ENCODE results near the gene EEFSEC.

The EEFSEC gene

GRCh38 chr3:128280481-128281052 is 127.3 kb downstream of the EEFSEC start:
- TF ChIP-seq, protein P1, sequence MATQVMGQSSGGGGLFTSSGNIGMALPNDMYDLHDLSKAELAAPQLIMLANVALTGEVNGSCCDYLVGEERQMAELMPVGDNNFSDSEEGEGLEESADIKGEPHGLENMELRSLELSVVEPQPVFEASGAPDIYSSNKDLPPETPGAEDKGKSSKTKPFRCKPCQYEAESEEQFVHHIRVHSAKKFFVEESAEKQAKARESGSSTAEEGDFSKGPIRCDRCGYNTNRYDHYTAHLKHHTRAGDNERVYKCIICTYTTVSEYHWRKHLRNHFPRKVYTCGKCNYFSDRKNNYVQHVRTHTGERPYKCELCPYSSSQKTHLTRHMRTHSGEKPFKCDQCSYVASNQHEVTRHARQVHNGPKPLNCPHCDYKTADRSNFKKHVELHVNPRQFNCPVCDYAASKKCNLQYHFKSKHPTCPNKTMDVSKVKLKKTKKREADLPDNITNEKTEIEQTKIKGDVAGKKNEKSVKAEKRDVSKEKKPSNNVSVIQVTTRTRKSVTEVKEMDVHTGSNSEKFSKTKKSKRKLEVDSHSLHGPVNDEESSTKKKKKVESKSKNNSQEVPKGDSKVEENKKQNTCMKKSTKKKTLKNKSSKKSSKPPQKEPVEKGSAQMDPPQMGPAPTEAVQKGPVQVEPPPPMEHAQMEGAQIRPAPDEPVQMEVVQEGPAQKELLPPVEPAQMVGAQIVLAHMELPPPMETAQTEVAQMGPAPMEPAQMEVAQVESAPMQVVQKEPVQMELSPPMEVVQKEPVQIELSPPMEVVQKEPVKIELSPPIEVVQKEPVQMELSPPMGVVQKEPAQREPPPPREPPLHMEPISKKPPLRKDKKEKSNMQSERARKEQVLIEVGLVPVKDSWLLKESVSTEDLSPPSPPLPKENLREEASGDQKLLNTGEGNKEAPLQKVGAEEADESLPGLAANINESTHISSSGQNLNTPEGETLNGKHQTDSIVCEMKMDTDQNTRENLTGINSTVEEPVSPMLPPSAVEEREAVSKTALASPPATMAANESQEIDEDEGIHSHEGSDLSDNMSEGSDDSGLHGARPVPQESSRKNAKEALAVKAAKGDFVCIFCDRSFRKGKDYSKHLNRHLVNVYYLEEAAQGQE (IDR thresholded peaks at IDR 0.05; ENCODE audit: insufficient replicate concordance, low read depth) = no peak
- TF ChIP-seq, protein P2, sequence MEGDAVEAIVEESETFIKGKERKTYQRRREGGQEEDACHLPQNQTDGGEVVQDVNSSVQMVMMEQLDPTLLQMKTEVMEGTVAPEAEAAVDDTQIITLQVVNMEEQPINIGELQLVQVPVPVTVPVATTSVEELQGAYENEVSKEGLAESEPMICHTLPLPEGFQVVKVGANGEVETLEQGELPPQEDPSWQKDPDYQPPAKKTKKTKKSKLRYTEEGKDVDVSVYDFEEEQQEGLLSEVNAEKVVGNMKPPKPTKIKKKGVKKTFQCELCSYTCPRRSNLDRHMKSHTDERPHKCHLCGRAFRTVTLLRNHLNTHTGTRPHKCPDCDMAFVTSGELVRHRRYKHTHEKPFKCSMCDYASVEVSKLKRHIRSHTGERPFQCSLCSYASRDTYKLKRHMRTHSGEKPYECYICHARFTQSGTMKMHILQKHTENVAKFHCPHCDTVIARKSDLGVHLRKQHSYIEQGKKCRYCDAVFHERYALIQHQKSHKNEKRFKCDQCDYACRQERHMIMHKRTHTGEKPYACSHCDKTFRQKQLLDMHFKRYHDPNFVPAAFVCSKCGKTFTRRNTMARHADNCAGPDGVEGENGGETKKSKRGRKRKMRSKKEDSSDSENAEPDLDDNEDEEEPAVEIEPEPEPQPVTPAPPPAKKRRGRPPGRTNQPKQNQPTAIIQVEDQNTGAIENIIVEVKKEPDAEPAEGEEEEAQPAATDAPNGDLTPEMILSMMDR (IDR thresholded peaks at IDR 0.05; ENCODE audit: insufficient read depth, low read length) = no peak
- TF ChIP-seq POLR2AphosphoS5 (IDR thresholded peaks at IDR 0.05; ENCODE audit: low read depth) = no peak
- no peak for TF ChIP-seq GABPA (IDR thresholded peaks at IDR 0.05; ENCODE audit: low read depth)
- TF ChIP-seq SPI1 (IDR thresholded peaks at IDR 0.05; ENCODE audit: borderline replicate concordance, low read depth) = no peak
- Histone ChIP-seq H3K27ac (replicated peaks) (no peak overlapping the region), H3K4me3 (replicated peaks; ENCODE audit: insufficient read depth, low read length) (no peak overlapping the region), H3K27me3 (ENCODE audit: insufficient read depth, poor library complexity, severe bottlenecking) (no peaks in the 10 kb centered on the region)
- DNase-seq (ENCODE audit: low read depth in 1 of 2, low spot score in 1 of 2) = no peak

GRCh38 chr3:128281056-128281455 is 127.8 kb downstream of the EEFSEC start:
- Histone ChIP-seq H3K27me3 (ENCODE audit: insufficient read depth, poor library complexity, severe bottlenecking) (no peaks in the 10 kb centered on the region), H3K27ac (replicated peaks) (no peak overlapping the region), H3K4me3 (replicated peaks; ENCODE audit: insufficient read depth, low read length) (no peak overlapping the region)
- DNase-seq (ENCODE audit: low read depth in 1 of 2, low spot score in 1 of 2) = no peak
- TF ChIP-seq, protein P2 (IDR thresholded peaks at IDR 0.05; ENCODE audit: insufficient read depth, low read length) = no peak
- no peak for TF ChIP-seq SPI1 (IDR thresholded peaks at IDR 0.05; ENCODE audit: borderline replicate concordance, low read depth)
- TF ChIP-seq GABPA (IDR thresholded peaks at IDR 0.05; ENCODE audit: low read depth) = no peak
- TF ChIP-seq, protein P1 (IDR thresholded peaks at IDR 0.05; ENCODE audit: insufficient replicate concordance, low read depth) = no peak
- TF ChIP-seq POLR2AphosphoS5 (IDR thresholded peaks at IDR 0.05; ENCODE audit: low read depth) = no peak

- no peak for DNase-seq (ENCODE audit: low read depth in 1 of 2, low spot score in 1 of 2)
- Histone ChIP-seq H3K27me3 (ENCODE audit: insufficient read depth, poor library complexity, severe bottlenecking) (no peaks in the 10 kb centered on the region), H3K4me3 (replicated peaks; ENCODE audit: insufficient read depth, low read length) (no peak overlapping the region), H3K27ac (replicated peaks) (no peak overlapping the region)
- TF ChIP-seq, protein P1 (IDR thresholded peaks at IDR 0.05; ENCODE audit: insufficient replicate concordance, low read depth) = no peak
- TF ChIP-seq GABPA (IDR thresholded peaks at IDR 0.05; ENCODE audit: low read depth) (no peak), SPI1 (IDR thresholded peaks at IDR 0.05; ENCODE audit: borderline replicate concordance, low read depth) (no peak), POLR2AphosphoS5 (IDR thresholded peaks at IDR 0.05; ENCODE audit: low read depth) (no peak)
- TF ChIP-seq, protein P2 (IDR thresholded peaks at IDR 0.05; ENCODE audit: insufficient read depth, low read length) = no peak
Observed at GRCh38 chr3:128281461-128282367, 128.4 kb downstream of the EEFSEC start.

Data from HL-60 (cell line).